NCI-H2107 (cell line): ENCODE measurements around the gene CSNK1A1L.
"Not testable (repeated sequence)": the region's sequence is repeated elsewhere in the genome, so short reads cannot be mapped to it uniquely, and the experiment has no call there.

ENCODE experiments used
- DNase-seq: peaks from one replicate; lab custom pipeline; 2025; lab: John Stamatoyannopoulos, UW

Gene CSNK1A1L

DNA sequence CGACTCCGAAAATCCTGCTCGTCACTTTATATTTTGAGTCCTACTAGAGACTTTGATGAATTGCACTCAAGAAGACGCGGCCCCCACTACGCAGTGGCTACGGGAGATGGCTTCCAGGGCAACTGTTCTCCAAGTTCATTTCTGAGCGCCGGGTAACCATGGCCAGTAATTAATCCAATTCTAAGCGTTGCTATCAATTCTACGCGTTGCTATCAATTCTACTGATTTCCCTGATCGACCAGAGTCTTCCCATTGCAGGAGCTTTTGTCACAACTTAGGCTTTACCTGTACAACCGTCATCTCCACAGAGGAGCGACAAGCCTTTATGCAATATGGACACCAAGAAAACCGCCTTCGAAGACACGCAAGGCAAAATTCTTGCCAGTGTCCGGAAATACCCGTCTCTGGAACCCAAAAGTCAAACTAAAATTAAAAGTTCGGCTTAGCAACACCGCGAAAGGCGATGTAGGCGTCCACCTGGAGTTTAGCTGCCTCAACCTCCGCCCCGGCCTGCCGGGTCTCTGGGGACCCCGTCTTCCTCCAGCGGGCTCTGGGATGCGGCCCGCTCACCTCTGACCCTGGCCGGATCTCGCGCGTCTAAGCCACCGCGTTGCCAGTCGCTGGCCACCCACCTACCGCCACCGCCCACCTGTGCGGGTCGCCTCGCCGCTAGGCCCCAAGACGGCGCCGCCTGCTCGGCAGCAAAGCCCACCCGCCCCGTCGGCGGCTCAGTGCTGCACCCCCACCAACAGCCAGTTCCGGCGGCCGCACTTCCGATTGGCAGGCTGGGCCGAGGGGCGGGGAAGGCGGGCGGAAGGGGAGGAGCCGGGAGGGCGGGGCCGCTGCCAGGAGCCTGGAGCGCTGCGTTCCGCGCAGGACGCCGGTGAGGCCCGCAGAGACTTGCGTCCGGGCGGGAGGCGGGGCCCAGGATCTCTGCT, 46.3 kb downstream of the CSNK1A1L start, which contains the start of gene SUPT20H:
TSS of gene SUPT20H (minus strand) at position 779 of the 938 bp plus-strand sequence. CDS start 8,198 bp downstream, outside the sequence.
- DNase-seq: peak; percentile 64

DNA sequence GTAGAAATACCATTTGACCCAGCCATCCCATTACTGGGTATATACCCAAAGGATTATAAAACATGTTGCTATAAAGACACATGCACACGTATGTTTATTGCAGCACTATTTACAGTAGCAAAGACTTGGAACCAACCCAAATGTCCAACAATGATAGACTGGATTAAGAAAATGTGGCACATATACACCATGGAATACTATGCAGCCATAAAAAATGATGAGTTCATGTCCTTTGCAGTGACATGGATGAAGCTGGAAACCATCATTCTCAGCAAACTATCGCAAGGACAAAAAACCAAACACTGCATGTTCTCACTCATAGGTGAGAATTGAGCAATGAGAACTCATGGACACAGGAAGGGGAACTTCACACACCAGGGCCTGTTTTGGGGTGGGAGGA, 49.2 kb downstream of the CSNK1A1L start:
- not testable (repeated sequence) for DNase-seq
